Natural killer cell treated with Interleukin-12 subunit alpha and Interleukin-12 subunit beta and Interleukin-15 and Interleukin-18, amount 100 ng/mL, for 72 hours (primary cell): Measurements from ENCODE around the gene TUBA1C. TPM values are rescaled to one million over a fixed set of nuclear protein-coding genes. Genes with fewer than 3 reads are reported as not detected.
A peak's percentile ranks its signal among the peaks of the same experiment; 100 is the strongest.

Experiments used
- ATAC-seq, 2 donors: fragments of 150-1000 bp; cut with Tn5 transposase in 1 of 2; sonication (Bioruptor Pico), chemical (Tn5 transposase) in 1 of 2; 2 replicates each; pipeline ENCODE4 v1.10.0; 2021
- DNase-seq: peaks from one replicate; pipeline ENCODE4 v3.0.0; 2022; ENCODE audit warnings: low spot score
- H3K27ac Mint-ChIP-seq, 2 donors: 1 replicate in 1 of 2; 2 replicates in 1 of 2; pipeline ENCODE4 v1.8.0; 2022; ENCODE audit warnings: mixed read lengths in 2 of 2, mild to moderate bottlenecking in 1 of 2, moderate library complexity in 1 of 2
- H3K27me3 Mint-ChIP-seq, 2 donors: 1 replicate in 1 of 2; 2 replicates in 1 of 2; pipeline ENCODE4 v1.8.0; 2022; ENCODE audit warnings: mixed read lengths in 2 of 2
- H3K36me3 Mint-ChIP-seq: one replicate; pipeline ENCODE4 v1.8.0; 2022; ENCODE audit warnings: mixed read lengths
- H3K4me1 Mint-ChIP-seq, 2 donors: 1 replicate in 1 of 2; 2 replicates in 1 of 2; pipeline ENCODE4 v1.8.0; 2022; ENCODE audit warnings: low read depth in 2 of 2, mixed read lengths in 2 of 2, mild to moderate bottlenecking in 1 of 2
- H3K4me3 Mint-ChIP-seq: one replicate; pipeline ENCODE4 v1.8.0; 2022; ENCODE audit warnings: mixed read lengths
- H3K9me3 Mint-ChIP-seq: 2 replicates; pipeline ENCODE4 v1.8.0; 2022; ENCODE audit warnings: mixed read lengths
- total RNA-seq, 2 donors: library from RNA; stranded (reverse); gene quantifications; one replicate each; pipeline ENCODE4 v1.2.3, GENCODE V29; 2022

TUBA1C gene
- total RNA-seq = 100 to 1,000 TPM; 260 to 358 TPM

DNA sequence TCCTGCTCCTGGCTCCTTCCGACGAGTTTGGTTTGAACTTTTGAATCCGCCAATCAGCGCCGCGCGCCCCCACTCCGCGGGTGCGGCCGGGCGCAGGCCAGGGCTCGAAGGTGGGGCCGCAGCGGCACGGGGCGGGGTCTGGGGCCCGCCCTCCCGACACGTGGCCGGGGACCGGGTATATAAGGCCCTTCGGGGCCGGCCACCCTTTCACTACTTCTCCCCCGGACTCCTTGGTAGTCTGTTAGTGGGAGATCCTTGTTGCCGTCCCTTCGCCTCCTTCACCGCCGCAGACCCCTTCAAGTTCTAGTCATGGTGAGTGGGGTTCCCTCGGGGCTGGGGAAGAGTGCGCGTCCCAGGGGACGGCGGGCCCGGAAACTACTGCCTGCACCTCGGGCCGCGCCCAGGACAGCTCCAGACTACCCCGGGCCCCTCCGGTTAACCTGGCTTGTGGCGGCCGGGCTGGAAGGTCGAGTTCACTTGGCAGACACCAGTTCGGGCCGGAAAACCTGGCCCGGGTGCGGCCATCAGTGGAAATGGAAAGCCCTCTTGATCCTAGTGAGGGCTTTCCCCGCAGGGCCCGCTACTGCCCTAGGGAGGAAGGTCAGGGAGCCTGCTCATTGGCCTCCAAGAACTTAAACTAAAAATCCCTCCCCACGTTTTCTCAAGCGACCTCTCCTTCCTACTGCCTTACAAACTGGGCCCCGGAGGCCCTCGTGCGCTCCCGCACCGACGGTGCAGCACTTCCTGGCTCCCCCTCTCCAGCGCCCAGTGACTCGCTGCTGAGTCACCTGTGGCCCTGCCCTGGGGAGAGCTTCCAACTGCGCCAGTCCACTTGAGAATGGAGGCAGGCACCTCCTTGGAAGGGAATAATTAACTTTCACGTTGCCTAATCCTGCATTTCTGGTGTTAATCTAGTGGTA, at the start of gene TUBA1C:
TSS of gene TUBA1C (plus strand) at position 210 of the 920 bp plus-strand sequence. CDS start at position 310, 100 bp downstream.
- DNase-seq (peak; percentile 93), ATAC-seq (peak; percentile 96 to 97)
- Mint-ChIP-seq H3K36me3 (peaks cover 9% of the 10 kb centered on the region), H3K27me3 (no peaks in the 10 kb centered on the region), H3K27ac (peak within 1 kb of the TSS; percentile 82 to 91), H3K9me3 (no peaks in the 10 kb centered on the region), H3K4me3 (peak within 1 kb of the TSS; percentile 91), H3K4me1 (peaks cover 18 to 19% of the 10 kb centered on the region in 2 donors)

DNA sequence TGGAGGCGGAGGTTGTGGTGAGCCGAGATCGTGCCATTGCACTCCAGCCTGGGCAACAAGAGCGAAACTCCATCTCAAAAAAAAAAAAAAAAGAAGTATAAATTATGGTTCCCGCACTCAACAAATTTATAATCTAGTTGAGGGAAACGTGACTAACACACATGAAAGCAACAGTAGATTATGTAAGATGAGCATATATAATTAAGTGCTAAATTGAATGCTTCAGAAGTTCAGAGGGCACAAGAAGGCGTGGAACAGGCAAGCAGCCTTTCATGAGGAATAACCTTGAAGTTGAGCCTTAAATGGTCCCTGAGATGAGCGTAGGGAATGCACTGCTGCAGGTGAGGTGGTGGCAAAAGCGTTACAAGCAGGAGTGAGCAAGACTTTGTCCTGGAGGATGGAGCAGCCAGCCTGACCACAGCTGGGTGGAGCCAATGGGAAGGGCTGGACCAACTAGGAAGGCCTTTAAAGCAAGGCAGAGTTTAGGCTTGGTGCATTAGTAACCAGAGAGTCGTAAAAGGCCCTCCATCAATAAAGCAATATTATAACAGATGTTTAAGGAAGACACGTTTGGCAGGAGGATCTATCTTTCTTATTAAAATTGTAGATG, 45.4 kb upstream of the TUBA1C start:
- no peak overlapping the region for H3K27ac Mint-ChIP-seq
- H3K36me3 Mint-ChIP-seq = no peaks in the 10 kb centered on the region
- ATAC-seq = no peak

DNA sequence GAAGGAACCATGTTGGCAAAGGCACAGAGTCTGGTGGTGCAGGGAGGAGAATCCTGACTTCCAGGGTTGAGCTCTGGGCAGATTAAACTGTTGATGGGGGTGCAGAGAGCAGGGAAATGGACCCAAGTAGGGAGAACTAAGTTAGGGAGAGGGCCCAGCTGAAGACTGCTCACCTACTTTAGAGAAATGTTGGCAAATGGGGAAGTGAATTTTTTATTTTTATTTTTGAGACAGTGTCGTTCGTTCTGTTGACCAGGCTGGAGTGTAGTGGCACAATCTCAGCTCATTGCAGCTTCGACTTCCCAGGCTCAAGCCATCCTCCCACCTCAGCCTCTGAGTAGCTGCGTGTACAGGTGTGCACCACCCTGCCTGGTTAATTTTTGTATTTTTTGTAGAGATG, 43.9 kb upstream of the TUBA1C start:
- Mint-ChIP-seq H3K4me3 (no peak overlapping the region), H3K27me3 (no peaks in the 10 kb centered on the region), H3K36me3 (no peaks in the 10 kb centered on the region), H3K27ac (no peak overlapping the region), H3K4me1 (no peaks in the 10 kb centered on the region), H3K9me3 (no peaks in the 10 kb centered on the region)
- DNase-seq = no peak
- ATAC-seq = no peak

More for the DNA sequence above, 45.4 kb upstream of the TUBA1C start:
- H3K4me3 Mint-ChIP-seq = no peak overlapping the region
- DNase-seq = no peak
- no peaks in the 10 kb centered on the region for H3K9me3 Mint-ChIP-seq
- no peaks in the 10 kb centered on the region for H3K27me3 Mint-ChIP-seq
- no peaks in the 10 kb centered on the region for H3K4me1 Mint-ChIP-seq

- Mint-ChIP-seq H3K36me3 (no peaks in the 10 kb centered on the region), H3K4me1 (no peaks in the 10 kb centered on the region), H3K27ac (no peak overlapping the region), H3K4me3 (no peak overlapping the region), H3K9me3 (no peaks in the 10 kb centered on the region), H3K27me3 (no peaks in the 10 kb centered on the region)
- DNase-seq (no peak), ATAC-seq (no peak)
Observed at GRCh38 chr12:49223122-49223521, 41.8 kb upstream of the TUBA1C start.

- DNase-seq (no peak), ATAC-seq (no peak)
- H3K4me3 Mint-ChIP-seq = no peak overlapping the region
- no peak overlapping the region for H3K27ac Mint-ChIP-seq
- H3K9me3 Mint-ChIP-seq = no peaks in the 10 kb centered on the region
- no peaks in the 10 kb centered on the region for H3K36me3 Mint-ChIP-seq
- no peaks in the 10 kb centered on the region for H3K4me1 Mint-ChIP-seq
- H3K27me3 Mint-ChIP-seq = no peaks in the 10 kb centered on the region
Observed at GRCh38 chr12:49223590-49224369, 41.1 kb upstream of the TUBA1C start.

DNA sequence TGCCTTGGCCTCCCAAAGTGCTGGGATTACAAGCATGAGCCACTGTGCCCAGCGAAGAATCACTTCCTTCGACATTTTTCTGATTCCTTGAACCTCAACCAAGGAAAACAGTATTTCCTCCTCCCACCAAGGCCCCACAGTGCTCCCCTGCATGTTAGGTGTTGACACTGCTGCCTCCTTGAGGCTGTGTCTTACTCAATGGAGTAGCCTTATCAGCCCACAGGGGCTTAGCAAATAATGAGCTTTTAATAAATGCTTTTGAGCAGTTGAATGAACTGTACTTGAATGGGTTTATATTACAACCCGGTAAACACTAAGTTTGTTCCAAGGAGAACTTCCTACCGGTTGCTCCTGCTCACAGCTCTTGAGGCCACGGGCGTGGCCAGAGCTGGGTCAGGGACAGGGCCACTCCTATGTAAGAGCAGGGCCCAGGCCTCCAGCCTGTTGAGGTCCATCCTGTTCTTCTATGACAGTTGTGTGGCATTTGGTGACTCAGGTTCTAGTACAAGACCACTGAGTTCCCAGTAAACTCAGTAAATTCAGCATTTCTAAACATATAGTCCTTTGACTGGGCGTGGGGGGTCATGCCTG, 39.2 kb upstream of the TUBA1C start:
- no peak for DNase-seq
- H3K27me3 Mint-ChIP-seq = no peaks in the 10 kb centered on the region
- no peak for ATAC-seq
- H3K4me3 Mint-ChIP-seq = no peak overlapping the region
- no peaks in the 10 kb centered on the region for H3K36me3 Mint-ChIP-seq
- no peaks in the 10 kb centered on the region for H3K9me3 Mint-ChIP-seq
- no peak overlapping the region for H3K27ac Mint-ChIP-seq
- no peaks in the 10 kb centered on the region for H3K4me1 Mint-ChIP-seq

DNA sequence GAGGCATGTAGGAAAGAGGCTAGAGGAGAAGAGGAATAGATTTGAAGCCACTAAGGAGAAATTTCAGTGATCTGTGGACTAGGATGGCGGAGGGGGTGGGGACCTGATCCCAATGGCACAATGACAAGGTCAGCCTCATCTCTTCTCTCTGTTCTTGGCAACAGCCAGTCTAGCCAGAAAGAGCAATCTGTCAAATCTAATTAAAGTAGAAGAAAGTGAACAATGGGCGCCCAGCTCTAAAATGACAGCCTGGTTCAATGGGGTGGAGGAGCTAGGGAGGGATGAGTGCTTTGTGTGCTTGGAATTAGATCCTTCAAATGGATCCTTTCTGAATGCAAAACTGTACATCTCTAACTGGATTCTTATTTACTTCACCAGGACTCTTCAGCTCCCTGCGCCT, 37.2 kb upstream of the TUBA1C start:
- H3K36me3 Mint-ChIP-seq = no peaks in the 10 kb centered on the region
- H3K4me3 Mint-ChIP-seq = no peak overlapping the region
- H3K4me1 Mint-ChIP-seq = no peaks in the 10 kb centered on the region
- ATAC-seq (no peak), DNase-seq (no peak)
- H3K9me3 Mint-ChIP-seq = no peaks in the 10 kb centered on the region
- H3K27me3 Mint-ChIP-seq = no peaks in the 10 kb centered on the region
- H3K27ac Mint-ChIP-seq = no peak overlapping the region

DNA sequence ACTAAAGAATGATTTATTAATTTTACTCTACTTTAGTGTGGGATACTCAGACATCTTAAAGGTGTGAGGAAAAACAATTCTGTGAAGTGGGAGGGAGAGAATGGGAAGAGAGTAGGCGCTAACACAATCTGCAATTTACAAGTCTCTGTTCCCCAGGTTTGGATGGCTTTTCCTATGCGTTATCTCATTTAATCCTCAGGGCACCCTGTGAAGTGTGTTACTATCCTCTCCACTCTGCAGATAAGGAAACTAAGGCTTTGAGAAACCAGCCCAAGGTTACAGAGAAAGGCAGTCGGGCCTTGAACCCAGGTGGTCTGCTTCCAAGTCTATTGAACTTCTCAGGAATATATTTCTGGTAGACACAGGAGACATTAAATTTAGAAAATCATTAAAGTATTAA, 36.2 kb upstream of the TUBA1C start:
- Mint-ChIP-seq H3K9me3 (no peaks in the 10 kb centered on the region), H3K27ac (no peak overlapping the region)
- no peak for DNase-seq

DNA sequence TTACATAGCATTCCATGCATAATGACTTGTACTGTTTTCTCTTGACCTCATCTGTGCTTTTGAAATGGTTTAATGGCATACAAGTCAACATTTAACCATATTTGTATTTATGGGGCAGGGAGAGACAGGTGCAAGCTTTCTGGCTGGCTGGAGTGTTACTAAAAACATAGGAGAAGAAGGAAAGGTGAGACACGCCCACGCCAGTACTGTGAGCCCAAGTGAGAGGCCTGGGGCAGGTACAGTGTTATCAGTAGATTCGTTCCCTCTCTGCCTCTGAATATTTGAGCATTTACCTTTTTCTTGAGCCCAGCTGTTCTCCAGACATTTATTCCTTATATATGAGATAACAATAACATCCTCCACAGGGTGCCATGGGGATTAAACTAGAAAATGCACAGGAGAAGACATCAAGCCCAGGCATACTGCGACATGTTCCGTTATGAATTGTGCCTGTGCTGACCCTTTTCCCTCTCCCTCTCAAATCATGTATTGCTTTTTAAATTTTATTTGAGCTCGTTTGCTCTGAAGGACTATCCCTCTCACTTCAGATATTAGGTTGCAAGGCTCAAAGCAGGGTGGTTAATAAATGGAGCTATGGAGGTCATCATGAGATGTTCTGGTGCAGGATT, 34.6 kb upstream of the TUBA1C start:
- peak overlapping the region in 1 of 2 donors; percentile 22 for H3K27ac Mint-ChIP-seq
- H3K9me3 Mint-ChIP-seq = no peaks in the 10 kb centered on the region
- H3K27me3 Mint-ChIP-seq = no peaks in the 10 kb centered on the region
- no peak overlapping the region for H3K4me3 Mint-ChIP-seq
- no peaks in the 10 kb centered on the region for H3K36me3 Mint-ChIP-seq
- ATAC-seq (no peak), DNase-seq (no peak)
- H3K4me1 Mint-ChIP-seq = peaks cover 4 to 6% of the 10 kb centered on the region in 2 donors

More for the DNA sequence above, 36.2 kb upstream of the TUBA1C start:
- Mint-ChIP-seq H3K36me3 (no peaks in the 10 kb centered on the region), H3K4me3 (no peak overlapping the region), H3K4me1 (peaks cover 0 to 3% of the 10 kb centered on the region in 2 donors), H3K27me3 (no peaks in the 10 kb centered on the region)
- ATAC-seq = no peak

DNA sequence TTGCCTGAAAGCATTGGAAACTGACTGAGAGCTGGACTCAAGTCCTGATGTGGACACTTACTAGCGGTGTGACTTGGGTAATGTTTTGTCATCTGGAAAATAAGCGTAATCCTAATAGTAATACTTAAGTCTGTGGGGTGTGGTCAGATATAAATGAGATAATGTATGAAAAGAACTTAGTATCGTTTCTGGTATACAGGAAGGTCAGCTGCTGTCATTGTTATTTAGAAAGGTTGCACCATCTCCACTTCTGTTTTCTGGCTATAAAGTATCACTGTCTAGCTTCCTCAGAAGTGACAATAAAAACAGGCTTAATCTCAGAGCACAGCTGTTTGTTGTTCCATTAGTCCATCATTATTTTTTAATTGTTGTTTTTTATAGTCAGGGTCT, 34.1 kb upstream of the TUBA1C start:
- no peaks in the 10 kb centered on the region for H3K27me3 Mint-ChIP-seq
- H3K9me3 Mint-ChIP-seq = no peaks in the 10 kb centered on the region
- no peak overlapping the region for H3K4me3 Mint-ChIP-seq
- H3K4me1 Mint-ChIP-seq = peaks cover 5 to 6% of the 10 kb centered on the region in 2 donors
- DNase-seq = no peak
- peak overlapping the region in 1 of 2 donors; percentile 22 for H3K27ac Mint-ChIP-seq
- no peaks in the 10 kb centered on the region for H3K36me3 Mint-ChIP-seq
- no peak for ATAC-seq

DNA sequence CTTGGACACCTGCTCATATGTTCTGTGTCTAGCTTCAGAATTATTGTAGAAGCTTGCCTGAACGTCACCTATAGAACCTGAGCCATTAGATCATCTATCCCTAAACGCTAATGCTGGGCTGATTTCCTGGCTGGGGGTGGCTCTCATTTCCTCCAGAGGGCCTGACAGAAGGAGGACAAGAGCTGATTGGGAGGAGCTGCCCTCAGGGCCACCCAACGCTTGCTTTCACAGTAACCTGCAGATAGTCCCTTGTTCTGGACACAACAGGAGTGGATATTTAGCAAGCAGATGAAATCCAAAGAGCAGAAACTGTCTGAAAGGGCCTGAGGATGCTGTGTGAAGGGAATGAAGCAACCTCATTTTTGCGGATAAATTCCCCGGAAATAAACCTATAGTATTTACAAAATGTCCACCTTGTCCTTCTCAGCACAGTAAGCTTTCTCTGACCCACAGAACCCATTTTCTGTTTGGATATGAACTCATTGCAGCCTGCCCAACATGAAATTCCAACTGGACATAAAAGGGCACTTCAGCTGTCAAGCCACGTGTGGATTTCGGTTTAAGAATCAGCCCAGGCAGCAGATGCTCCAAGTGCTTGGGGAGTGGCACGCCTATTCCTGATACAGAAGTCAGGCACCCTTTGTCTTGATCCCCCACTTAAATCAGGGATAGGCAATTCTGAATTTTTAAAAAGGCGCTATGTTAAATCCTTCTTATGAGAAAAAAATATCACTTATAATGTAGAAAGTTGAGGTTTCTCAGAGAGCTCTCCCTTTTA, 32.8 kb upstream of the TUBA1C start:
- Mint-ChIP-seq H3K9me3 (no peaks in the 10 kb centered on the region), H3K27ac (no peak overlapping the region), H3K4me3 (no peak overlapping the region), H3K27me3 (no peaks in the 10 kb centered on the region), H3K36me3 (no peaks in the 10 kb centered on the region), H3K4me1 (peaks cover 10% of the 10 kb centered on the region in 2 donors)
- ATAC-seq = no peak
- DNase-seq = no peak

DNA sequence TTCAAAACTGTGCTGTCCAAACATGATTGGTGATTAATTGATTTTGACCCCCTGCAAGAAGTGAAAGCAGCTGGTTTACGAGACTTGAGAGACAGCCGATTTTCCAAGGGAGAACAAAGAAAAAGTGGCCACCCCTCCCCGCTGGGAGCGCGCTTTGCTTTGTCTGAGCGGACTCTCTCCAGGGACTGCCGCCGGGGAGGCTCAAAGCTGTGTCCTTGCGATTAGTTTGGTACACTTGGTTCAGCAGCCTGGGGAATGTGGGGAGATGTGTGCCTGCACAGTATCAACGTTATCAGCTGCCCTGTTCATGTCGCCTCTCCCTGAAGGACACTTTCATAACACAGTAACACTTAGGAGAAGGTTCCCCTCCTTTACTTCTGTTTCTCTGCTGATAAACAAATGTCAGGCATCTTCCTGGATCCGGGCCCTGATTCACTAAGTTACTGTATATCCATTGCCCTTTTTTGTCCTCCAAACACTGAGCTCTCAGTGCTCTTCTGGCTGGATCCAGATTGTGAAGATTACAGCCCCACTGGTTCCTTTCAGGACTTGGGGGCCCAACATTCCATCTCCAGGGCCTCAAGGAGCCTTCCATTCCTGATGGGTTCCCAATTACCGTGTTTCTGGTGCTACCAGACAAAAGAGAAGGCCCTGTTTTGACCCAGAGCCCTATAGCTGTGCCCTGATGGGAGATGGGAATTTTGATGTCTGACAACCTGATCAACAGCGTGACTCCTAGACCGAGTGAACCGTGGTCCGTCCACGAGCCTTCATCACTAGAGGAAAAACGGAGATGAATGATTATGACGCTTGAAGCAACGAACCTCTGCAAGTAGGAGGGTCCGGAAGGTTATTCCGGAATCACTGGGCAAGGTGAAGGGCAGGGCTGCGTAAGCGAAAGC, 31.7 kb upstream of the TUBA1C start:
- H3K4me1 Mint-ChIP-seq = peaks cover 10% of the 10 kb centered on the region in 2 donors

More for the DNA sequence above, 31.7 kb upstream of the TUBA1C start:
- Mint-ChIP-seq H3K4me3 (peak overlapping the region; percentile 85), H3K9me3 (no peaks in the 10 kb centered on the region), H3K36me3 (no peaks in the 10 kb centered on the region), H3K27ac (peak overlapping the region; percentile 21 to 78), H3K27me3 (no peaks in the 10 kb centered on the region)
- ATAC-seq = no peak
- DNase-seq = no peak
